ENCODE data around the gene NPL.

- TF ChIP-seq CTCF (optimal IDR thresholded peaks at IDR 0.05 in 1 of 3, IDR thresholded peaks at IDR 0.05 in 1 of 3, conservative IDR thresholded peaks at IDR 0.05 in 1 of 3; ENCODE audit: extremely low read depth in 1 of 3, insufficient read depth in 2 of 3, low read length in 3 of 3): no peak
- TF ChIP-seq EZH2 (IDR thresholded peaks at IDR 0.05; ENCODE audit: low read length): no peak
Measured at GRCh38 chr1:182869241-182869666, 79.7 kb downstream of the NPL start.

Data from keratinocyte (primary cell).